ENCODE data around the gene FER.

The FER gene

GRCh38 chr5:108798513-108799265, 51.0 kb downstream of the FER start:
- no peak for DNase-seq
- Histone ChIP-seq H3K9me3 (no peaks in the 10 kb centered on the region), H3K4me3 (ENCODE audit: low read depth, low read length) (no peak overlapping the region), H3K36me3 (no peaks in the 10 kb centered on the region), H3K4me1 (no peaks in the 10 kb centered on the region), H3K27me3 (no peaks in the 10 kb centered on the region)
- TF ChIP-seq CTCF (IDR thresholded peaks at IDR 0.05; ENCODE audit: low read depth, low read length), result no peak

GRCh38 chr5:108801301-108801700, 53.6 kb downstream of the FER start:
- H3K9me3 ChIP-seq, result no peaks in the 10 kb centered on the region
- TF ChIP-seq CTCF (IDR thresholded peaks at IDR 0.05; ENCODE audit: low read depth, low read length), result no peak
- no peaks in the 10 kb centered on the region for H3K4me1 ChIP-seq
- H3K36me3 ChIP-seq, result no peaks in the 10 kb centered on the region
- H3K27me3 ChIP-seq, result no peaks in the 10 kb centered on the region
- no peak overlapping the region for H3K4me3 ChIP-seq (ENCODE audit: low read depth, low read length)
- DNase-seq, result no peak

- no peaks in the 10 kb centered on the region for H3K4me1 ChIP-seq
- H3K36me3 ChIP-seq, result no peaks in the 10 kb centered on the region
- no peaks in the 10 kb centered on the region for H3K9me3 ChIP-seq
- H3K4me3 ChIP-seq (ENCODE audit: low read depth, low read length), result no peak overlapping the region
- DNase-seq, result no peak
- no peak for TF ChIP-seq CTCF (IDR thresholded peaks at IDR 0.05; ENCODE audit: low read depth, low read length)
- no peaks in the 10 kb centered on the region for H3K27me3 ChIP-seq
Measured at GRCh38 chr5:108801776-108802175, 54.1 kb downstream of the FER start.

- TF ChIP-seq CTCF (IDR thresholded peaks at IDR 0.05; ENCODE audit: low read depth, low read length), result no peak
- no peaks in the 10 kb centered on the region for H3K27me3 ChIP-seq
- no peak overlapping the region for H3K4me3 ChIP-seq (ENCODE audit: low read depth, low read length)
- no peaks in the 10 kb centered on the region for H3K36me3 ChIP-seq
- H3K9me3 ChIP-seq, result no peaks in the 10 kb centered on the region
- no peak for DNase-seq
- H3K4me1 ChIP-seq, result peaks cover 2% of the 10 kb centered on the region; the same call in 1 of the 2 replicates
Measured at GRCh38 chr5:108810717-108811116, 63.0 kb downstream of the FER start.

GRCh38 chr5:108813673-108814072, 66.0 kb downstream of the FER start:
- TF ChIP-seq CTCF (IDR thresholded peaks at IDR 0.05; ENCODE audit: low read depth, low read length), result no peak
- no peak for DNase-seq
- Histone ChIP-seq H3K36me3 (no peaks in the 10 kb centered on the region), H3K4me3 (ENCODE audit: low read depth, low read length) (no peak overlapping the region), H3K27me3 (no peaks in the 10 kb centered on the region), H3K4me1 (peaks cover 2% of the 10 kb centered on the region; the same call in 1 of the 2 replicates), H3K9me3 (no peaks in the 10 kb centered on the region)

- Histone ChIP-seq H3K36me3 (no peaks in the 10 kb centered on the region), H3K4me3 (ENCODE audit: low read depth, low read length) (no peak overlapping the region), H3K4me1 (peaks cover 2% of the 10 kb centered on the region; the same call in 1 of the 2 replicates), H3K27me3 (no peaks in the 10 kb centered on the region), H3K9me3 (no peaks in the 10 kb centered on the region)
- no peak for TF ChIP-seq CTCF (IDR thresholded peaks at IDR 0.05; ENCODE audit: low read depth, low read length)
- no peak for DNase-seq
Measured at GRCh38 chr5:108814551-108814950, 66.9 kb downstream of the FER start.

All from BE2C (cell line).